SK-N-SH (cell line): Measurements from ENCODE around the gene MAP3K8. TPM values are rescaled to one million over a fixed set of nuclear protein-coding genes. Genes with fewer than 3 reads are reported as not detected.
A peak's percentile ranks its signal among the peaks of the same experiment; 100 is the strongest.

Experiments used
- CTCF ChIA-PET: fragments of 300-600, 350-600 bp; formaldehyde crosslinking; extraction: SDS; loops from one replicate; lab custom pipeline; 2021; lab: Yijun Ruan, JAX
- POLR2A ChIA-PET: fragments of 350-600 bp; sonication (Branson Sonifier 250); formaldehyde crosslinking; extraction: SDS; loops from one replicate; lab custom pipeline; 2020; ENCODE audit warnings: antibody characterized with exemption, inconsistent platforms; lab: Yijun Ruan, JAX
- DNase-seq: peaks from one replicate; pipeline ENCODE4 v3.0.0; 2012
- H2AFZ ChIP-seq: fragments of 200-600 bp; sonication (generic); 2 replicates; pipeline ENCODE4 v1.8.1; 2016; ENCODE audit warnings: antibody characterized with exemption, mild to moderate bottlenecking, low read depth
- H3F3A ChIP-seq: fragments of 200-600 bp; sonication (generic); replicated peaks from 2 replicates; pipeline ENCODE3; 2016; ENCODE audit warnings: antibody characterized with exemption, mild to moderate bottlenecking; ENCODE audit not compliant: insufficient read depth
- H3K27ac ChIP-seq, 2 experiments: fragments of 200-500 bp in 1 of 2; fragments of 200-600 bp in 1 of 2; sonication (Bioruptor generic) in 1 of 2; sonication (generic), shearing (Covaris generic) in 1 of 2; 2 replicates each; pipeline versions ENCODE4 v1.5.1 to v1.6.1; 2014 to 2016; ENCODE audit warnings: low read depth in 2 of 2, inconsistent platforms in 1 of 2, low read length in 1 of 2, mild to moderate bottlenecking in 1 of 2, mixed read lengths in 1 of 2
- H3K27me3 ChIP-seq: fragments of 200-600 bp; sonication (generic), shearing (Covaris generic); 2 replicates; pipeline ENCODE4 v1.6.1; 2016; ENCODE audit warnings: mixed run types; ENCODE audit not compliant: insufficient read depth
- H3K36me3 ChIP-seq, 2 experiments: fragments of 200-500 bp in 1 of 2; fragments of 200-600 bp in 1 of 2; sonication (Bioruptor generic) in 1 of 2; sonication (generic) in 1 of 2; replicated peaks in 1 of 2; 2 replicates each; pipeline versions ENCODE3 to v1.5.1; 2014 to 2016; ENCODE audit warnings: low read length in 1 of 2, mild to moderate bottlenecking in 1 of 2; ENCODE audit not compliant: insufficient read depth in 2 of 2, control insufficient read depth in 1 of 2
- H3K4me1 ChIP-seq, 2 experiments: fragments of 200-500 bp in 1 of 2; fragments of 200-600 bp in 1 of 2; sonication (Bioruptor generic) in 1 of 2; sonication (generic), shearing (Covaris generic) in 1 of 2; 2 replicates each; pipeline versions ENCODE4 v1.5.1 to v1.6.1; 2014 to 2016; ENCODE audit warnings: low read depth in 1 of 2, low read length in 1 of 2, mixed run types in 1 of 2; ENCODE audit not compliant: insufficient read depth in 2 of 2, control insufficient read depth in 1 of 2
- H3K4me2 ChIP-seq: fragments of 200-600 bp; sonication (generic), shearing (Covaris generic); 2 replicates; pipeline ENCODE4 v1.6.1; 2017; ENCODE audit warnings: mixed run types
- H3K4me3 ChIP-seq, 2 experiments: fragments of 200-500 bp in 1 of 2; fragments of 200-600 bp in 1 of 2; sonication (Bioruptor generic) in 1 of 2; sonication (generic), shearing (Covaris generic) in 1 of 2; 2 replicates each; pipeline versions ENCODE4 v1.5.1 to v1.8.1; 2014 to 2016; ENCODE audit warnings: low read depth in 2 of 2, inconsistent platforms in 1 of 2, low read length in 1 of 2, mild to moderate bottlenecking in 1 of 2, mixed read lengths in 1 of 2, moderate library complexity in 1 of 2
- H3K79me2 ChIP-seq: fragments of 200-600 bp; sonication (generic); 2 replicates; pipeline ENCODE4 v1.8.1; 2017; ENCODE audit warnings: mild to moderate bottlenecking; ENCODE audit not compliant: insufficient read depth
- H3K9ac ChIP-seq: fragments of 200-600 bp; sonication (generic); 2 replicates; pipeline ENCODE4 v1.6.1; 2017; ENCODE audit warnings: mixed run types
- H3K9me2 ChIP-seq: fragments of 200-600 bp; sonication (generic); 2 replicates; pipeline ENCODE4 v1.6.1; 2017; ENCODE audit warnings: mixed run types
- H3K9me3 ChIP-seq: fragments of 200-600 bp; sonication (generic); 2 replicates; pipeline ENCODE4 v1.6.1; 2017; ENCODE audit warnings: mixed run types, mild to moderate bottlenecking, moderate library complexity
- H4K20me1 ChIP-seq: fragments of 200-600 bp; sonication (generic); 2 replicates; pipeline ENCODE4 v1.6.1; 2017; ENCODE audit warnings: mild to moderate bottlenecking, mixed run types; ENCODE audit not compliant: insufficient read depth
- CHD2 ChIP-seq: fragments of 150-350 bp; IDR thresholded peaks from 2 replicates; pipeline ENCODE4 v1.6.1; 2018; ENCODE audit warnings: low read length; ENCODE audit not compliant: partially characterized antibody
- ELF1 ChIP-seq: IDR thresholded peaks from 2 replicates; pipeline ENCODE4 v1.4.0; 2012
- EP300 ChIP-seq, 2 experiments: IDR thresholded peaks; 2 replicates each; pipeline versions ENCODE4 v1.4.0 to v1.6.1; 2012; ENCODE audit warnings: borderline replicate concordance in 1 of 2, low read depth in 1 of 2, low read length in 1 of 2
- GABPA ChIP-seq: IDR thresholded peaks from 2 replicates; pipeline ENCODE4 v1.4.0; 2012; ENCODE audit warnings: low read depth, mild to moderate bottlenecking
- GATA2 ChIP-seq: sonication (generic); formaldehyde crosslinking; IDR thresholded peaks from 2 replicates; pipeline ENCODE4 v1.5.0; 2020; ENCODE audit warnings: mild to moderate bottlenecking, missing genetic modification reagents
- JUND ChIP-seq: IDR thresholded peaks from 2 replicates; pipeline ENCODE4 v1.4.0; 2012
- MAX ChIP-seq: IDR thresholded peaks from 2 replicates; pipeline ENCODE4 v1.4.0; 2012; ENCODE audit warnings: low read depth
- MEF2A ChIP-seq: IDR thresholded peaks from 2 replicates; pipeline ENCODE4 v1.4.0; 2012; ENCODE audit warnings: low read depth, borderline replicate concordance
- MXI1 ChIP-seq: IDR thresholded peaks from 2 replicates; pipeline ENCODE4 v1.6.1; 2012; ENCODE audit warnings: mild to moderate bottlenecking, low read depth, low read length, improper control_type of control experiment
- NRF1 ChIP-seq: IDR thresholded peaks from 2 replicates; pipeline ENCODE4 v1.6.1; 2012; ENCODE audit warnings: low read depth, mild to moderate bottlenecking, low read length
- SIN3A ChIP-seq: IDR thresholded peaks from 2 replicates; pipeline ENCODE4 v1.6.1; 2012; ENCODE audit warnings: low read depth, mild to moderate bottlenecking, low read length, moderate library complexity, borderline replicate concordance
- TCF12 ChIP-seq: IDR thresholded peaks from 2 replicates; pipeline ENCODE4 v1.4.0; 2012
- ZBTB33 ChIP-seq: IDR thresholded peaks from 2 replicates; pipeline ENCODE4 v1.4.0; 2012; ENCODE audit warnings: low read depth, borderline replicate concordance
- WGBS: methylation state at CpG from one replicate; pipeline ENCODE4 v1.1.6; 2017; ENCODE audit warnings: low lambda C conversion rate; 5-methylcytosine and 5-hydroxymethylcytosine counted together
- polyA plus RNA-seq, 3 experiments: library from polyadenylated mRNA; depleted of rRNA; stranded (reverse); fragments of >200 nt; gene quantifications; 2 replicates each; pipeline ENCODE4 v1.2.3, GENCODE V29; 2012
- TF ChIP-seq, protein P1 (sequence below): IDR thresholded peaks from 2 replicates; pipeline ENCODE4 v1.4.0; 2012; ENCODE audit warnings: low read depth, borderline replicate concordance

The MAP3K8 gene
- polyA plus RNA-seq, 1 of the 3 experiments (the other 2 are of a cell fraction): 3.7 TPM

GRCh38 chr10:30432622-30433305 is 1.2 kb upstream of the MAP3K8 start:
- H3K27ac ChIP-seq: peak overlapping the region; percentile 82 to 94
- H3K9me2 ChIP-seq: no peaks in the 10 kb centered on the region
- DNase-seq: no peak
- peaks cover 16 to 22% of the 10 kb centered on the region in 2 experiments; a peak in 3 of 4 replicates for H3K4me1 ChIP-seq
- H3K4me2 ChIP-seq: peak overlapping the region; percentile 92
- H3F3A ChIP-seq: peaks cover 19% of the 10 kb centered on the region
- 49% methylated on average over 30 of the region's 35 CpGs for WGBS
- ChIA-PET POLR2A (interaction anchor here (1.2 kb wide), 1 partner anchor 17 kb away, joined by 3 read pairs; no protein-coding TSS in a partner anchor), CTCF (interaction anchor here (0.9 to 1.4 kb wide), 3 partner anchors 18 to 207 kb away, joined by 3 to 4 read pairs (median 3); no protein-coding TSS in a partner anchor)
- H2AFZ ChIP-seq: peak overlapping the region; percentile 98
- H3K9me3 ChIP-seq: no peaks in the 10 kb centered on the region
- no peaks in the 10 kb centered on the region for H3K36me3 ChIP-seq
- peaks cover 20% of the 10 kb centered on the region for H3K79me2 ChIP-seq
- no peaks in the 10 kb centered on the region for H3K27me3 ChIP-seq
- no peaks in the 10 kb centered on the region for H4K20me1 ChIP-seq
- H3K9ac ChIP-seq: peak overlapping the region; percentile 98
- H3K4me3 ChIP-seq: peak overlapping the region; percentile 84 to 94
- TF ChIP-seq JUND (no peak), MEF2A (no peak), MXI1 (no peak), CHD2 (no peak), SIN3A (no peak), ELF1 (no peak), ZBTB33 (no peak)
- TF ChIP-seq, protein P1, sequence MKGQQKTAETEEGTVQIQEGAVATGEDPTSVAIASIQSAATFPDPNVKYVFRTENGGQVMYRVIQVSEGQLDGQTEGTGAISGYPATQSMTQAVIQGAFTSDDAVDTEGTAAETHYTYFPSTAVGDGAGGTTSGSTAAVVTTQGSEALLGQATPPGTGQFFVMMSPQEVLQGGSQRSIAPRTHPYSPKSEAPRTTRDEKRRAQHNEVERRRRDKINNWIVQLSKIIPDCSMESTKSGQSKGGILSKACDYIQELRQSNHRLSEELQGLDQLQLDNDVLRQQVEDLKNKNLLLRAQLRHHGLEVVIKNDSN: no peak

GRCh38 chr10:30433306-30433729 is 666 bp upstream of the MAP3K8 start:
- no peaks in the 10 kb centered on the region for H3K9me2 ChIP-seq
- peak overlapping the region; percentile 92 for H3K4me2 ChIP-seq
- peaks cover 23% of the 10 kb centered on the region for H3F3A ChIP-seq
- ChIA-PET POLR2A (interaction anchor here (0.9 to 1.2 kb wide), 3 partner anchors 10 to 22 kb away, joined by 3 to 4 read pairs (median 3); no protein-coding TSS in a partner anchor), CTCF (interaction anchor here (0.9 to 1.4 kb wide), 3 partner anchors 19 to 207 kb away, joined by 3 to 4 read pairs (median 3); no protein-coding TSS in a partner anchor)
- H3K79me2 ChIP-seq: peaks cover 20% of the 10 kb centered on the region
- 0% methylated on average over 13 of the region's 32 CpGs for WGBS
- H4K20me1 ChIP-seq: no peaks in the 10 kb centered on the region
- no peaks in the 10 kb centered on the region for H3K27me3 ChIP-seq
- DNase-seq: peak; percentile 78
- no peaks in the 10 kb centered on the region for H3K36me3 ChIP-seq
- peaks cover 22% of the 10 kb centered on the region in 2 experiments; a peak in 3 of 4 replicates for H3K4me1 ChIP-seq
- H3K27ac ChIP-seq: peak overlapping the region; percentile 82 to 94
- peak overlapping the region; percentile 84 to 94 for H3K4me3 ChIP-seq
- H2AFZ ChIP-seq: peak overlapping the region; percentile 98
- TF ChIP-seq ELF1 (no peak), MAX (peak; percentile 12), NRF1 (peak; percentile 39; the same call in 1 of the 2 replicates), GABPA (no peak), TCF12 (no peak), EP300 (IDR thresholded peaks at IDR 0.05; ENCODE audit: borderline replicate concordance in 1 of 2, low read depth in 1 of 2, low read length in 1 of 2) (no peak), GATA2 (no peak)
- TF ChIP-seq, all 33 proteins: peak for 2
- peak overlapping the region; percentile 98 for H3K9ac ChIP-seq
- H3K9me3 ChIP-seq: no peaks in the 10 kb centered on the region
